ENCODE data around the gene NAGPA. TPM values are rescaled to one million over a fixed set of nuclear protein-coding genes. Genes with fewer than 3 reads are reported as not detected.

Gene NAGPA
- total and polyA plus RNA-seq, 2 of the 8 experiments (the other 6 are each of a cell fraction or from before 2014, with no cell fraction given): 10.1 to 13.2 TPM

DNA sequence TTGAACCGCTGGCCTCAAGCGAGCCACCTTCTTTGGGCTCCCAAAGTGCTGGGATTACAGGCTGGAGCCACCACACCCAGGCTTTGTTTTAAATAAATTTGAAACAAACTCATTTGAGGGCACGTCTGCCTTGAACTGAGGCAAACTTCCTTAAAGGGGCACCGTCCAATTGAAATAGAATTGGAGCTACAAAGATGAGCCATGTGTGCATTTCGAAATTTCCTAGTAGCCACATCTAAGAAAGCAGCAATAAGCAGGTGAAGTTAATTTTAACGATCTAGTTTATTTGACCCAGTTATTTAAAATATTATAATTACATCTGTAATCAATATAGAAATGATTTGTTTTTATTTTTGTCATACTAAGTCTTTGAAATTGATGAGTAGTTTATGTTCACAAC is 32.8 kb upstream of the NAGPA start:
- TF ChIP-seq RAD21 (IDR thresholded peaks at IDR 0.05 in 1 of 2, conservative IDR thresholded peaks at IDR 0.05 in 1 of 2; ENCODE audit: low read depth in 2 of 2, low read length in 2 of 2): no peak
- no peak for TF ChIP-seq RBBP5 (IDR thresholded peaks at IDR 0.05; ENCODE audit: borderline replicate concordance, low read depth, low read length)
- no peak for TF ChIP-seq RFX5 (IDR thresholded peaks at IDR 0.05; ENCODE audit: borderline replicate concordance, low read depth, low read length)
- TF ChIP-seq BCL11A (IDR thresholded peaks at IDR 0.05; ENCODE audit: low read depth in 2 of 2, low read length in 2 of 2): no peak
- TF ChIP-seq NRF1 (IDR thresholded peaks at IDR 0.05; ENCODE audit: low read depth, low read length): no peak
- TF ChIP-seq TBP (IDR thresholded peaks at IDR 0.05; ENCODE audit: low read depth, low read length): no peak
- CTCF ChIA-PET (ENCODE audit: partially characterized antibody): interaction anchor here (0.6 to 28.8 kb wide), 4 partner anchors 8 to 94 kb away, joined by 3 to 625 read pairs (median 12); partner anchors contain the start of gene ALG1
- Histone ChIP-seq H3K23me2 (ENCODE audit: low read depth, low read length) (no peaks in the 10 kb centered on the region), H3K4ac (replicated peaks; ENCODE audit: insufficient read length, low read depth, low read length) (no peak overlapping the region), H4K91ac (replicated peaks; ENCODE audit: insufficient read length, low read length) (no peak overlapping the region), H2BK5ac (ENCODE audit: low read depth, low read length) (no peak overlapping the region), H3K4me2 (ENCODE audit: insufficient read depth in 1 of 2, low read depth in 2 of 2, low read length in 2 of 2) (no peak overlapping the region), H2BK12ac (ENCODE audit: low read depth, low read length) (no peak overlapping the region), H3K79me1 (ENCODE audit: low read depth, low read length) (no peaks in the 10 kb centered on the region), H2BK20ac (ENCODE audit: low read length) (no peak overlapping the region), H4K20me1 (replicated peaks in 1 of 2; ENCODE audit: control insufficient read depth in 1 of 2, insufficient read depth in 2 of 2, low read length in 2 of 2) (no peaks in the 10 kb centered on the region), H3K14ac (ENCODE audit: insufficient read length) (no peak overlapping the region), H3K36me3 (ENCODE audit: control insufficient read depth in 2 of 4, insufficient read depth in 4 of 4, low read length in 3 of 4) (no peaks in the 10 kb centered on the region), H3K27me3 (replicated peaks in 1 of 4; ENCODE audit: control insufficient read depth in 3 of 4, extremely low read depth in 1 of 4, insufficient read depth in 3 of 4, low read length in 3 of 4) (0 out of 7 replicates have a peak, but pooled peaks cover 0 to 3% (median 0%) of the 10 kb centered on the region in 4 experiments), H3K18ac (ENCODE audit: extremely low read depth, low read length) (no peak overlapping the region), H4K5ac (ENCODE audit: insufficient read length, low read depth, low read length) (no peak overlapping the region), H3K4me1 (replicated peaks in 1 of 4; ENCODE audit: control insufficient read depth in 3 of 4, insufficient read depth in 4 of 4, low read length in 3 of 4) (peaks cover 0 to 3% (median 0%) of the 10 kb centered on the region in 4 experiments; a peak in 3 of 7 replicates), H2AFZ (ENCODE audit: low read length) (no peak overlapping the region), H2BK15ac (ENCODE audit: low read length) (no peak overlapping the region), H2BK120ac (replicated peaks; ENCODE audit: low read depth, low read length) (no peak overlapping the region), H3K23ac (ENCODE audit: insufficient read length) (no peak overlapping the region), H3K9ac (replicated peaks in 1 of 4; ENCODE audit: extremely low read depth in 1 of 4, low read depth in 3 of 4, low read length in 3 of 4) (no peak overlapping the region), H3K9me3 (ENCODE audit: insufficient read depth in 2 of 2, low read depth in 1 of 2, low read length in 1 of 2) (no peaks in the 10 kb centered on the region), H3K56ac (replicated peaks; ENCODE audit: insufficient read length, low read depth, low read length) (no peak overlapping the region), H3K27ac (ENCODE audit: low read depth, low read length) (no peak overlapping the region), H2AK5ac (ENCODE audit: low read depth, low read length) (no peak overlapping the region), H3K4me3 (ENCODE audit: extremely low read depth in 1 of 4, insufficient read depth in 2 of 4, low read depth in 3 of 4, low read length in 4 of 4) (no peak overlapping the region), H3K79me2 (ENCODE audit: control insufficient read depth in 1 of 2, insufficient read depth in 2 of 2, low read length in 2 of 2) (no peaks in the 10 kb centered on the region), H4K8ac (ENCODE audit: extremely low read depth, insufficient read depth, low read length) (no peak overlapping the region)
- 84% methylated on average over 6 of the region's 6 CpGs; no CpG with 5 or more reads in 1 of the 2 experiments for WGBS, 2 experiments (ENCODE audit: extremely low coverage in 1 of 2, insufficient coverage in 1 of 2, insufficient read length in 1 of 2, insufficient replicate concordance in 2 of 2, low coverage in 1 of 2, low lambda C conversion rate in 2 of 2, missing lambda C conversion rate in 1 of 2)
- FAIRE-seq (no peak), DNase-seq (ENCODE audit: low read depth in 1 of 2, low spot score in 2 of 2) (no peak)
- POLR2A ChIA-PET (ENCODE audit: partially characterized antibody): interaction anchor here (0.9 to 1.1 kb wide), 2 partner anchors 9 to 20 kb away, joined by 3 to 4 read pairs; no protein-coding TSS in a partner anchor

Measured in H1 (cell line).